Right lobe of liver (tissue), 6 donors: ENCODE measurements around the gene ZNF778. TPM values are rescaled to one million over a fixed set of nuclear protein-coding genes. Genes with fewer than 3 reads are reported as not detected.

Experiments
- ATAC-seq, 4 donors: fragments of 200-7000 bp; cut with Tn5 transposase; one replicate each; pipeline ENCODE4 v1.9.1; 2020; ENCODE audit warnings: mild to moderate bottlenecking in 4 of 4, moderate library complexity in 4 of 4
- DNase-seq, 3 donors: peaks; one replicate each; pipeline ENCODE4 v3.0.0-alpha.2; 2020
- H3K27ac ChIP-seq, 3 donors: fragments of 200-600 bp; one replicate each; pipeline ENCODE4 v1.8.0; 2022
- H3K27me3 ChIP-seq, 2 donors: fragments of 200-600 bp; one replicate each; pipeline ENCODE4 v1.8.0; 2022
- H3K36me3 ChIP-seq, 4 donors: fragments of 200-600 bp; sonication (generic) in 1 of 4; one replicate each; pipeline versions ENCODE4 v1.5.1 to v1.8.0; 2017 to 2022; ENCODE audit warnings: control low read depth in 1 of 4
- H3K4me1 ChIP-seq, 4 donors: fragments of 200-600 bp; sonication (generic) in 1 of 4; one replicate each; pipeline versions ENCODE4 v1.5.1 to v1.8.0; 2017 to 2022; ENCODE audit warnings: control low read depth in 1 of 4
- H3K4me3 ChIP-seq, 3 donors: fragments of 200-600 bp; one replicate each; pipeline ENCODE4 v1.8.0; 2022
- H3K9me3 ChIP-seq, 4 donors: fragments of 200-600 bp; sonication (generic) in 1 of 4; one replicate each; pipeline versions ENCODE4 v1.5.1 to v1.8.0; 2017 to 2022; ENCODE audit warnings: control low read depth in 1 of 4
- POLR2A ChIP-seq: fragments of 450-650 bp; IDR thresholded peaks from one replicate; pipeline ENCODE4 v1.6.1; 2017; ENCODE audit warnings: antibody characterized with exemption, mild to moderate bottlenecking
- WGBS: methylation state at CpG from one replicate; pipeline ENCODE4 v1.1.6; 2018; ENCODE audit warnings: low coverage, low lambda C conversion rate; ENCODE audit not compliant: insufficient coverage; ENCODE audit errors: missing lambda C conversion rate; 5-methylcytosine and 5-hydroxymethylcytosine counted together
- intact Hi-C, 2 donors: fragments of 100-400 bp; cut with DNase I; formaldehyde crosslinking; loops; one replicate each; pipeline versions ENCODE4 v1.11.2 to v1.14.1; 2022
- total RNA-seq, 6 experiments: library from RNA; depleted of rRNA in 2 of 6; stranded (reverse); fragments of >200 nt in 2 of 6; fragmentation: NEBNext Ultra II Directional in 3 of 6; extraction: Animal tissue kit (Norgen Biotek cat#: 25700) in 3 of 6; gene quantifications; one replicate each; pipeline versions ENCODE4 v1.1.0 to v1.2.4, GENCODE V29; 2016 to 2023
- TF ChIP-seq, protein P1 (sequence below), 4 donors: fragments of 200-600 bp in 3 of 4; fragments of 450-650 bp in 1 of 4; IDR thresholded peaks; one replicate each; pipeline versions ENCODE4 v1.5.1 to v1.8.0; 2016 to 2022; ENCODE audit warnings: antibody characterized with exemption in 4 of 4, mild to moderate bottlenecking in 2 of 4
- donor health status: DM: no; HTN: yes; CAD: no.
- donor health status: DM: no; HTN: no; CAD: no.
- donor health status: DM: no; HTN: no; CAD: no.
- donor health status: DM: no; HTN: yes; CAD: no.
- donor health status: DM: no; HTN: yes; CAD: no.

Gene ZNF778
- total RNA-seq, 6 experiments from 2014 or later, result 2.3 to 11.2 (median 3.1) TPM

DNA sequence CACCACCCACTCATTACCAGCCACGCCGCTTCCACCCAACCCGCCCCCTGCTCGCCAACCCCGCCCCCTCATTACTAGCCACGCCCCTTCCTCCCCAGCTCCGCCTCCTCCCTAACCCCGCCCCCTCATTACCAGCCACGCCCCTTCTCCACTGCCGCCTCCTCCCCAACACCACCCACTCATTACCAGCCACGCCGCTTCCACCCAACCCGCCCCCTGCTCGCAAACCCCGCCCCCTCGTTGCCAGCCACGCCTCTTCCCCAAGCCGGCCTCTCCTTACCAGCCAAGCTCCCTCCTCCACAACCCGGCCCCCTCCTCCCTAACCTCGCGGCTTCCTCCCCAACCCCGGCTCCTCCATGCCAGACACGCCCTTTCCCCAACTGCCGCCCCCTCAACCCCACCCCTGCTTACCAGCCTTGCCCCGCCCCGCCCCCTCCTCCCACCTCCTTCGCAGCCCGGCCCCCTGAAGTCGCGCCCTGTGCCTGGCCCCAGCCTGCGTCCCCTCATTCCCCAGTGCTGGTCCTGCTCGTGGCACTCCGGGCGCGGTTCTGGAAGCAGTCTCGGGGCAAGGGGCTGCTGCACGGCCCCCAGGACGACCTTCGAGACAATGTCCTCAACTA is 24.4 kb upstream of the ZNF778 start:
- Histone ChIP-seq H3K36me3 (no peaks in the 10 kb centered on the region), H3K27me3 (no peaks in the 10 kb centered on the region), H3K4me1 (no peaks in the 10 kb centered on the region), H3K4me3 (no peak overlapping the region), H3K9me3 (no peaks in the 10 kb centered on the region), H3K27ac (no peak overlapping the region)
- intact Hi-C loops, result no loop called here
- WGBS, result 14% methylated on average over 36 of the region's 39 CpGs
- ATAC-seq (peak; percentile 61 to 74 (median 69)), DNase-seq (peak; percentile 52 to 79 (median 77))
- no peak for TF ChIP-seq POLR2A
- TF ChIP-seq, protein P1, sequence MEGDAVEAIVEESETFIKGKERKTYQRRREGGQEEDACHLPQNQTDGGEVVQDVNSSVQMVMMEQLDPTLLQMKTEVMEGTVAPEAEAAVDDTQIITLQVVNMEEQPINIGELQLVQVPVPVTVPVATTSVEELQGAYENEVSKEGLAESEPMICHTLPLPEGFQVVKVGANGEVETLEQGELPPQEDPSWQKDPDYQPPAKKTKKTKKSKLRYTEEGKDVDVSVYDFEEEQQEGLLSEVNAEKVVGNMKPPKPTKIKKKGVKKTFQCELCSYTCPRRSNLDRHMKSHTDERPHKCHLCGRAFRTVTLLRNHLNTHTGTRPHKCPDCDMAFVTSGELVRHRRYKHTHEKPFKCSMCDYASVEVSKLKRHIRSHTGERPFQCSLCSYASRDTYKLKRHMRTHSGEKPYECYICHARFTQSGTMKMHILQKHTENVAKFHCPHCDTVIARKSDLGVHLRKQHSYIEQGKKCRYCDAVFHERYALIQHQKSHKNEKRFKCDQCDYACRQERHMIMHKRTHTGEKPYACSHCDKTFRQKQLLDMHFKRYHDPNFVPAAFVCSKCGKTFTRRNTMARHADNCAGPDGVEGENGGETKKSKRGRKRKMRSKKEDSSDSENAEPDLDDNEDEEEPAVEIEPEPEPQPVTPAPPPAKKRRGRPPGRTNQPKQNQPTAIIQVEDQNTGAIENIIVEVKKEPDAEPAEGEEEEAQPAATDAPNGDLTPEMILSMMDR (IDR thresholded peaks at IDR 0.05), result no peak

DNA sequence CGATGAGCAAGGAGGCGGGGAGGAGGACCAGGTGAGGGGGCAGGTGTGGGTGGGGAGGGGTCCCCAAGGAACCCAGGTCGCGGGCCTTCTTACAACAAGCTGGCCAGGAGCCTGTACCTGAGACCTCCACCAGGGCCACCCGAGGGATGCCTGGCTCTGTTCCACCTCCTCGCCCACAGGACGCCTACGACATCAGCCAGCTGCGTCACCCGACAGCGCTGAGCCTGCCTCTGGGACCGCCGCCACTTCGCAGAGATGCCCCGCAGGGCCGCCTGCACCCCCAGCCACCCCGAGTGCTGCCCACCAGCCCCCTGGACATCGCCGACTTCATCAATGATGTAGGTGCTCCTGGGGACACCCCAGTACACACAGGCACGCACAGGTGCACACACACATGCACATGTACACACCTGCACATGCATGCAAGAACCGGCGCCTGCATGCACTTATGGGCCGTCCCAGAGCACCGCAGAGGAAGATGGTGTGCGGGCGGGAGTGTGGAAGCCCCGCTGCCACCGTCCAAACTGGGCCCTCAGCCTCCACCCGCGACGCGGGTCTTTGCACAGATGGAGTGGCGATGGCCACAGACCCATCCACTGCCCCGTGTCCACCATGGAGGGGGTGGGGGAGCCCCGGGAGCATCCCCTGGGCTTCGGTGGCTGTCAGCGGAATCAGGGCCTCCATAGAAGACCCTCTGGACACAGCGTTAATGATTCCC is 23.8 kb upstream of the ZNF778 start:
- Histone ChIP-seq H3K9me3 (no peaks in the 10 kb centered on the region), H3K27me3 (no peaks in the 10 kb centered on the region), H3K4me1 (no peaks in the 10 kb centered on the region), H3K27ac (no peak overlapping the region), H3K4me3 (no peak overlapping the region), H3K36me3 (no peaks in the 10 kb centered on the region)
- intact Hi-C loops, result no loop called here
- DNase-seq (peak in 2 of 3 donors; percentile 50 to 56), ATAC-seq (no peak)
- TF ChIP-seq, protein P1 (IDR thresholded peaks at IDR 0.05), result no peak
- TF ChIP-seq POLR2A, result no peak
- WGBS, result 82% methylated on average over 13 of the region's 38 CpGs

- ATAC-seq (no peak), DNase-seq (peak in 2 of 3 donors; percentile 16 to 53)
- intact Hi-C loops, result no loop called here
These were observed 22.9 kb upstream of the ZNF778 start for GRCh38 chr16:89194340-89195311.

More at GRCh38 chr16:89194340-89195311, 22.9 kb upstream of the ZNF778 start:
- Histone ChIP-seq H3K27ac (no peak overlapping the region), H3K27me3 (no peaks in the 10 kb centered on the region), H3K4me3 (no peak overlapping the region), H3K4me1 (no peaks in the 10 kb centered on the region), H3K36me3 (no peaks in the 10 kb centered on the region), H3K9me3 (no peaks in the 10 kb centered on the region)
- WGBS, result no CpG with 5 or more reads among the region's 45 CpGs
- TF ChIP-seq POLR2A, result no peak
- TF ChIP-seq, protein P1 (IDR thresholded peaks at IDR 0.05), result no peak
